ENCODE data around the gene MED23. TPM values are rescaled to one million over a fixed set of nuclear protein-coding genes. Genes with fewer than 3 reads are reported as not detected.

MED23 gene
- total and polyA plus RNA-seq, 2 experiments from 2014 or later = 8.6 to 23.6 TPM

GRCh38 chr6:131549811-131550210 is 78.2 kb downstream of the MED23 start (continued):
- TF ChIP-seq CTCF (conservative IDR thresholded peaks at IDR 0.05; ENCODE audit: low read depth in 2 of 2) = no peak
- no peak for TF ChIP-seq NANOG (IDR thresholded peaks at IDR 0.05; ENCODE audit: borderline replicate concordance)

GRCh38 chr6:131548441-131548840 is 79.6 kb downstream of the MED23 start:
- H3F3A ChIP-seq (replicated peaks; ENCODE audit: low read depth) = no peaks in the 10 kb centered on the region
- ATAC-seq = no peak
- H3K4me1 Mint-ChIP-seq = peaks cover 4% of the 10 kb centered on the region; the same call in 2 of the 3 replicates
- H3K36me3 Mint-ChIP-seq (ENCODE audit: low read depth) = no peaks in the 10 kb centered on the region
- no peaks in the 10 kb centered on the region for H3K27me3 ChIP-seq (ENCODE audit: insufficient read depth)
- no peaks in the 10 kb centered on the region for H3K27me3 Mint-ChIP-seq (ENCODE audit: insufficient read depth, low read depth, poor library complexity)
- H3K79me2 ChIP-seq (replicated peaks; ENCODE audit: insufficient read depth) = no peaks in the 10 kb centered on the region
- no peaks in the 10 kb centered on the region for H4K20me1 ChIP-seq (replicated peaks; ENCODE audit: insufficient read depth)
- H3K27ac Mint-ChIP-seq = no peak overlapping the region
- H3K4me3 ChIP-seq = no peak overlapping the region
- H3K4me3 Mint-ChIP-seq = no peak overlapping the region
- DNase-seq (ENCODE audit: low spot score) = no peak
- no peaks in the 10 kb centered on the region for H3K9me2 ChIP-seq (ENCODE audit: insufficient read depth)
- no peaks in the 10 kb centered on the region for H3K36me3 ChIP-seq (ENCODE audit: insufficient read depth)
- no peaks in the 10 kb centered on the region for H3K9me3 Mint-ChIP-seq
- H3K4me2 ChIP-seq = no peak overlapping the region
- no peak overlapping the region for H3K27ac ChIP-seq (ENCODE audit: low read depth)
- peak overlapping the region; percentile 90; the same call in 1 of the 2 replicates for H2AFZ ChIP-seq
- H3K4me1 ChIP-seq (ENCODE audit: insufficient read depth) = no peaks in the 10 kb centered on the region
- TF ChIP-seq REST (IDR thresholded peaks at IDR 0.05; ENCODE audit: unreplicated experiment) (no peak), ZNF462 (CRISPR knock-in tag; IDR thresholded peaks at IDR 0.05) (no peak), CREB1 (CRISPR knock-in tag; IDR thresholded peaks at IDR 0.05; ENCODE audit: low read depth) (no peak), NANOG (IDR thresholded peaks at IDR 0.05; ENCODE audit: borderline replicate concordance) (no peak), JUNB (IDR thresholded peaks at IDR 0.05; ENCODE audit: unreplicated experiment) (no peak), ZNF114 (CRISPR knock-in tag; IDR thresholded peaks at IDR 0.05) (no peak), ZNF331 (CRISPR knock-in tag; IDR thresholded peaks at IDR 0.05; ENCODE audit: low read depth) (no peak), EZH2 (IDR thresholded peaks at IDR 0.05; ENCODE audit: low read depth, unreplicated experiment) (no peak), EZH2phosphoT487 (IDR thresholded peaks at IDR 0.05; ENCODE audit: unreplicated experiment) (no peak), ETS1 (IDR thresholded peaks at IDR 0.05) (no peak), STAT1 (IDR thresholded peaks at IDR 0.05; ENCODE audit: unreplicated experiment) (no peak), POLR2AphosphoS5 (IDR thresholded peaks at IDR 0.05; ENCODE audit: low read depth) (no peak)
